ENCODE results near the gene MMEL1. TPM values are rescaled to one million over a fixed set of nuclear protein-coding genes. Genes with fewer than 3 reads are reported as not detected.

Gene MMEL1
- total RNA-seq, 2 experiments from 2014 or later: 0.58 TPM; not detected in 1

- H3K4me3 Mint-ChIP-seq: no peak overlapping the region
- H3K4me1 Mint-ChIP-seq: no peaks in the 10 kb centered on the region
- peaks cover 13% of the 10 kb centered on the region for H3K9me3 Mint-ChIP-seq (ENCODE audit: low read depth)
- DNase-seq (no peak), ATAC-seq (no peak)
- no peaks in the 10 kb centered on the region for H3K27me3 Mint-ChIP-seq
- no peak overlapping the region for H3K27ac Mint-ChIP-seq
- CTCF ChIA-PET: no interaction called here
- H3K36me3 Mint-ChIP-seq: no peaks in the 10 kb centered on the region
These were observed 21.8 kb downstream of the MMEL1 start for GRCh38 chr1:2611031-2611501.

GRCh38 chr1:2610036-2610959 lies 22.5 kb downstream of the MMEL1 start:
- Mint-ChIP-seq H3K36me3 (no peaks in the 10 kb centered on the region), H3K9me3 (ENCODE audit: low read depth) (peaks cover 12% of the 10 kb centered on the region)

GRCh38 chr1:2609319-2610035 lies 23.3 kb downstream of the MMEL1 start:
- DNase-seq: no peak
- CTCF ChIA-PET: no interaction called here
- H3K27ac Mint-ChIP-seq: no peak overlapping the region

More at GRCh38 chr1:2610036-2610959, 22.5 kb downstream of the MMEL1 start:
- CTCF ChIA-PET: no interaction called here
- no peak for DNase-seq
- ATAC-seq: no peak
- Mint-ChIP-seq H3K27ac (no peak overlapping the region), H3K27me3 (no peaks in the 10 kb centered on the region), H3K4me3 (no peak overlapping the region), H3K4me1 (no peaks in the 10 kb centered on the region)

GRCh38 chr1:2607641-2608091 lies 25.1 kb downstream of the MMEL1 start:
- Mint-ChIP-seq H3K36me3 (no peaks in the 10 kb centered on the region), H3K4me3 (no peak overlapping the region), H3K4me1 (no peaks in the 10 kb centered on the region), H3K27ac (no peak overlapping the region), H3K27me3 (no peaks in the 10 kb centered on the region), H3K9me3 (ENCODE audit: low read depth) (peaks cover 4% of the 10 kb centered on the region)
- ATAC-seq (no peak), DNase-seq (no peak)
- CTCF ChIA-PET: no interaction called here

More at GRCh38 chr1:2609319-2610035, 23.3 kb downstream of the MMEL1 start:
- Mint-ChIP-seq H3K4me1 (no peaks in the 10 kb centered on the region), H3K4me3 (no peak overlapping the region), H3K36me3 (no peaks in the 10 kb centered on the region), H3K9me3 (ENCODE audit: low read depth) (peaks cover 10% of the 10 kb centered on the region), H3K27me3 (no peaks in the 10 kb centered on the region)
- no peak for ATAC-seq

- CTCF ChIA-PET: no interaction called here
These were observed 25.8 kb downstream of the MMEL1 start for GRCh38 chr1:2606881-2607621.

GRCh38 chr1:2606396-2606880 lies 26.4 kb downstream of the MMEL1 start:
- peaks cover 4% of the 10 kb centered on the region for H3K9me3 Mint-ChIP-seq (ENCODE audit: low read depth)
- ATAC-seq (no peak), DNase-seq (no peak)
- CTCF ChIA-PET: no interaction called here
- H3K27ac Mint-ChIP-seq: no peak overlapping the region
- no peak overlapping the region for H3K4me3 Mint-ChIP-seq
- no peaks in the 10 kb centered on the region for H3K36me3 Mint-ChIP-seq
- H3K4me1 Mint-ChIP-seq: no peaks in the 10 kb centered on the region
- peaks cover 1% of the 10 kb centered on the region for H3K27me3 Mint-ChIP-seq

More at GRCh38 chr1:2606881-2607621, 25.8 kb downstream of the MMEL1 start:
- H3K36me3 Mint-ChIP-seq: no peaks in the 10 kb centered on the region
- ATAC-seq: no peak
- H3K27me3 Mint-ChIP-seq: no peaks in the 10 kb centered on the region
- H3K4me3 Mint-ChIP-seq: no peak overlapping the region
- peaks cover 4% of the 10 kb centered on the region for H3K9me3 Mint-ChIP-seq (ENCODE audit: low read depth)
- H3K27ac Mint-ChIP-seq: no peak overlapping the region
- no peak for DNase-seq
- no peaks in the 10 kb centered on the region for H3K4me1 Mint-ChIP-seq

GRCh38 chr1:2605509-2606395 lies 27.1 kb downstream of the MMEL1 start:
- Mint-ChIP-seq H3K9me3 (ENCODE audit: low read depth) (peaks cover 4% of the 10 kb centered on the region), H3K4me3 (no peak overlapping the region), H3K27ac (no peak overlapping the region), H3K36me3 (no peaks in the 10 kb centered on the region), H3K27me3 (peaks cover 3% of the 10 kb centered on the region), H3K4me1 (no peaks in the 10 kb centered on the region)
- no peak for DNase-seq
- ATAC-seq: no peak
- CTCF ChIA-PET: no interaction called here

- Mint-ChIP-seq H3K9me3 (ENCODE audit: low read depth) (peaks cover 4% of the 10 kb centered on the region), H3K36me3 (no peaks in the 10 kb centered on the region), H3K4me3 (no peak overlapping the region), H3K27ac (no peak overlapping the region), H3K27me3 (peaks cover 3% of the 10 kb centered on the region), H3K4me1 (no peaks in the 10 kb centered on the region)
- DNase-seq (no peak), ATAC-seq (no peak)
- CTCF ChIA-PET: no interaction called here
These were observed 27.8 kb downstream of the MMEL1 start for GRCh38 chr1:2604844-2605508.

- peaks cover 4% of the 10 kb centered on the region for H3K9me3 Mint-ChIP-seq (ENCODE audit: low read depth)
- H3K27ac Mint-ChIP-seq: no peak overlapping the region
- no peaks in the 10 kb centered on the region for H3K36me3 Mint-ChIP-seq
- DNase-seq: no peak
- no peaks in the 10 kb centered on the region for H3K4me1 Mint-ChIP-seq
- H3K27me3 Mint-ChIP-seq: peaks cover 3% of the 10 kb centered on the region
- no peak for ATAC-seq
- CTCF ChIA-PET: no interaction called here
- H3K4me3 Mint-ChIP-seq: no peak overlapping the region
These were observed 28.5 kb downstream of the MMEL1 start for GRCh38 chr1:2604156-2604843.

- H3K27me3 Mint-ChIP-seq: peaks cover 3% of the 10 kb centered on the region
- H3K9me3 Mint-ChIP-seq (ENCODE audit: low read depth): peaks cover 4% of the 10 kb centered on the region
- no peak for ATAC-seq
- H3K36me3 Mint-ChIP-seq: no peaks in the 10 kb centered on the region
- no peak for DNase-seq
- CTCF ChIA-PET: no interaction called here
- no peak overlapping the region for H3K27ac Mint-ChIP-seq
- no peak overlapping the region for H3K4me3 Mint-ChIP-seq
- no peaks in the 10 kb centered on the region for H3K4me1 Mint-ChIP-seq
These were observed 29.2 kb downstream of the MMEL1 start for GRCh38 chr1:2603521-2604155.

- CTCF ChIA-PET: no interaction called here
- H3K4me1 Mint-ChIP-seq: no peaks in the 10 kb centered on the region
- H3K36me3 Mint-ChIP-seq: no peaks in the 10 kb centered on the region
- no peak for ATAC-seq
- H3K27ac Mint-ChIP-seq: no peak overlapping the region
- H3K9me3 Mint-ChIP-seq (ENCODE audit: low read depth): no peaks in the 10 kb centered on the region
- H3K4me3 Mint-ChIP-seq: no peak overlapping the region
- peaks cover 3% of the 10 kb centered on the region for H3K27me3 Mint-ChIP-seq
- DNase-seq: no peak
These were observed 29.8 kb downstream of the MMEL1 start for GRCh38 chr1:2602866-2603520.

Data from activated CD8-positive, alpha-beta memory T cell treated with anti-CD3 and anti-CD28 coated beads, Interleukin-2, amount 10 ng/mL, durations not matched to agents 7 days and 5 days (primary cell).